Measurements from ENCODE around the gene SGK1. TPM values are rescaled to one million over a fixed set of nuclear protein-coding genes. Genes with fewer than 3 reads are reported as not detected.
A peak's percentile ranks its signal among the peaks of the same experiment; 100 is the strongest.

Gene SGK1
- total RNA-seq, 1 experiment from 2014 or later, result 7.8 TPM

- Histone ChIP-seq H4K91ac (ENCODE audit: insufficient read length, low read depth, low read length) (no peak overlapping the region), H2BK5ac (ENCODE audit: insufficient read length, low read length) (no peak overlapping the region), H3K4ac (ENCODE audit: low read depth, low read length) (no peak overlapping the region), H2BK120ac (ENCODE audit: low read depth, low read length, poor library complexity, severe bottlenecking) (no peak overlapping the region), H3K4me2 (ENCODE audit: insufficient read depth, insufficient read length, low read length) (no peak overlapping the region), H3K23me2 (ENCODE audit: insufficient read length, low read depth, low read length, poor library complexity, severe bottlenecking) (no peaks in the 10 kb centered on the region), H4K20me1 (ENCODE audit: control insufficient read depth, insufficient read depth, insufficient read length) (no peaks in the 10 kb centered on the region), H4K5ac (ENCODE audit: insufficient read length, low read depth, low read length) (no peak overlapping the region), H3K18ac (ENCODE audit: insufficient read length, low read depth, low read length) (no peak overlapping the region), H4K8ac (replicated peaks; ENCODE audit: insufficient read length, low read depth, low read length) (no peak overlapping the region), H2BK20ac (ENCODE audit: low read depth, low read length, poor library complexity, severe bottlenecking) (no peak overlapping the region), H3K14ac (ENCODE audit: insufficient read depth, low read length) (no peak overlapping the region), H3K56ac (ENCODE audit: insufficient read length, low read depth, low read length) (no peak overlapping the region), H3T11ph (ENCODE audit: low read length) (no peak overlapping the region), H3K79me1 (ENCODE audit: insufficient read depth, low read depth, low read length, poor library complexity, severe bottlenecking) (no peaks in the 10 kb centered on the region), H3K9me3 (ENCODE audit: control insufficient read depth, low read depth, low read length) (no peaks in the 10 kb centered on the region), H3K23ac (ENCODE audit: insufficient read length, low read depth, low read length) (no peak overlapping the region), H3K79me2 (ENCODE audit: insufficient read depth, low read length) (no peaks in the 10 kb centered on the region), H2AK5ac (ENCODE audit: insufficient read length, low read length) (no peak overlapping the region), H2AFZ (ENCODE audit: low read length) (peak overlapping the region; percentile 32), H2BK12ac (ENCODE audit: insufficient read length, low read depth, low read length) (no peak overlapping the region), H3K27ac (ENCODE audit: insufficient read length, low read depth, low read length) (no peak overlapping the region), H2BK15ac (ENCODE audit: low read depth, low read length) (no peak overlapping the region), H3K27me3 (ENCODE audit: insufficient read depth, low read length) (no peaks in the 10 kb centered on the region), H3K9ac (ENCODE audit: extremely low read depth, insufficient read length, low read length) (no peak overlapping the region), H3K4me1 (ENCODE audit: insufficient read depth, low read length) (no peaks in the 10 kb centered on the region)
- H3K4me3 Mint-ChIP-seq, result no peak overlapping the region
- no peaks in the 10 kb centered on the region for H3K27me3 Mint-ChIP-seq (ENCODE audit: low read depth)
- peaks cover 9 to 16% of the 10 kb centered on the region in 2 experiments for H3K4me1 Mint-ChIP-seq
- no peaks in the 10 kb centered on the region; a peak in 1 of 5 replicates for H3K9me3 Mint-ChIP-seq
- peak overlapping the region in 2 of 3 experiments; percentile 35 to 45; a peak in 1 of 7 replicates for H3K27ac Mint-ChIP-seq
- WGBS (ENCODE audit: extremely low coverage, insufficient read length, low lambda C conversion rate), result no CpG with 5 or more reads among the region's 7 CpGs
- H3K36me3 Mint-ChIP-seq (ENCODE audit: insufficient read depth in 1 of 3, low read depth in 3 of 3), result no peaks in the 10 kb centered on the region; a peak in 2 of 7 replicates
- no peak for DNase-seq
- TF ChIP-seq CTCF (conservative IDR thresholded peaks at IDR 0.05), result no peak
Measured at GRCh38 chr6:134253681-134254080, 64.2 kb downstream of the SGK1 start.
